ENCODE data around the gene CHST11. TPM values are rescaled to one million over a fixed set of nuclear protein-coding genes. Genes with fewer than 3 reads are reported as not detected.

Gene CHST11
- total RNA-seq, 1 donor from 2014 or later: 7.7 TPM

- Histone ChIP-seq H3K9ac (no peak overlapping the region), H3K27me3 (peaks cover 27% of the 10 kb centered on the region), H3K9me3 (ENCODE audit: low read depth) (no peaks in the 10 kb centered on the region), H3K36me3 (no peaks in the 10 kb centered on the region), H3K4me1 (peaks cover 24% of the 10 kb centered on the region), H3F3A (ENCODE audit: low read depth) (peaks cover 13% of the 10 kb centered on the region), H3K4me3 (peak overlapping the region; percentile 87), H3K27ac (no peak overlapping the region), H4K20me1 (ENCODE audit: low read depth) (peaks cover 23% of the 10 kb centered on the region), H2AFZ (replicated peaks) (peak overlapping the region; percentile 89), H3K4me2 (peak overlapping the region; percentile 99), H3K79me2 (ENCODE audit: low read depth) (peaks cover 32% of the 10 kb centered on the region)
- Mint-ChIP-seq H3K9me3 (no peaks in the 10 kb centered on the region), H3K36me3 (peaks cover 2% of the 10 kb centered on the region), H3K4me3 (peak overlapping the region; percentile 93), H3K4me1 (peaks cover 35% of the 10 kb centered on the region), H3K27ac (peak overlapping the region; percentile 91), H3K27me3 (ENCODE audit: insufficient read depth, low read depth) (peaks cover 8% of the 10 kb centered on the region)
- no peak for DNase-seq (ENCODE audit: low spot score)
- TF ChIP-seq, protein P1, sequence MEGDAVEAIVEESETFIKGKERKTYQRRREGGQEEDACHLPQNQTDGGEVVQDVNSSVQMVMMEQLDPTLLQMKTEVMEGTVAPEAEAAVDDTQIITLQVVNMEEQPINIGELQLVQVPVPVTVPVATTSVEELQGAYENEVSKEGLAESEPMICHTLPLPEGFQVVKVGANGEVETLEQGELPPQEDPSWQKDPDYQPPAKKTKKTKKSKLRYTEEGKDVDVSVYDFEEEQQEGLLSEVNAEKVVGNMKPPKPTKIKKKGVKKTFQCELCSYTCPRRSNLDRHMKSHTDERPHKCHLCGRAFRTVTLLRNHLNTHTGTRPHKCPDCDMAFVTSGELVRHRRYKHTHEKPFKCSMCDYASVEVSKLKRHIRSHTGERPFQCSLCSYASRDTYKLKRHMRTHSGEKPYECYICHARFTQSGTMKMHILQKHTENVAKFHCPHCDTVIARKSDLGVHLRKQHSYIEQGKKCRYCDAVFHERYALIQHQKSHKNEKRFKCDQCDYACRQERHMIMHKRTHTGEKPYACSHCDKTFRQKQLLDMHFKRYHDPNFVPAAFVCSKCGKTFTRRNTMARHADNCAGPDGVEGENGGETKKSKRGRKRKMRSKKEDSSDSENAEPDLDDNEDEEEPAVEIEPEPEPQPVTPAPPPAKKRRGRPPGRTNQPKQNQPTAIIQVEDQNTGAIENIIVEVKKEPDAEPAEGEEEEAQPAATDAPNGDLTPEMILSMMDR (IDR thresholded peaks at IDR 0.05): no peak
- TF ChIP-seq EZH2 (IDR thresholded peaks at IDR 0.05) (no peak), EZH2phosphoT487 (IDR thresholded peaks at IDR 0.05) (no peak)
These were observed 951 bp upstream of the CHST11 start for GRCh38 chr12:104455578-104456416.

DNA sequence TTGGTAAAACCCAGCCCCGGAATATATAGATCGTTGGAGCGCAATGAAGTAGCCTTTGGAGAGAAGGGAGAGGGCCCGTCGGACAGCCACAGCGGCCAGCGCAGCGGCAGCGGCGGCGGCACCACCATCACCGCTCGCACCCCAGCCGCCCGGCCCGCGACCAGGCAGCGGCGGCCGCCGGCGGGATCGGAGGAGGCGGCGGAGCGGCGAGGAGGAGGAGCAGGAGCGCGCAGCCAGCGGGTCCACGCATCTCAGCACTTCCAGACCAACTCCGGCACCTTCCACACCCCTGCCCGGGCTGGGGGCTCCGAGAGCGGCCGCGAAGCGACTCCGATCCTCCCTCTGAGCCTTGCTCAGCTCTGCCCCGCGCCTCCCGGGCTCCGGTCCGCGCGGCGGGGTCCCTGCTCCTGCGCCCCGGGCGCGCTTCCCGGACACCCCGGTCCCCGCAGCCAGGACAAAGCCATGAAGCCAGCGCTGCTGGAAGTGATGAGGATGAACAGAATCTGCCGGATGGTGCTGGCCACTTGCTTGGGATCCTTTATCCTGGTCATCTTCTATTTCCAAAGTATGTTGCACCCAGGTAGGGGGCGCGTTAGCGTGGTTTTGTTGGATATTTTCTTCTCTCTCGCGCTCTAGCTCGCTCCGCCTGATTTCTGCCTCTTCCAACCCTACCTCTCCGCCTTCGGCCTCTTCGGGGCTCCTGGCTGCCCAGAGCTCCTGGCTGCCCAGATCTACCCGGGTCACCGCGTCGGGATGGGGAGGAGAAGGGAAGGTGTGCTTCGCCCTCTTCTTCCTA lies 400 bp downstream of the CHST11 start:
- H2AFZ ChIP-seq (replicated peaks): peak overlapping the region; percentile 39
- H3K27ac ChIP-seq: peak overlapping the region; percentile 3

More for the DNA sequence above, 400 bp downstream of the CHST11 start:
- Mint-ChIP-seq H3K9me3 (no peaks in the 10 kb centered on the region), H3K36me3 (peaks cover 2% of the 10 kb centered on the region), H3K27ac (peak overlapping the region; percentile 78), H3K4me3 (peak overlapping the region; percentile 98), H3K4me1 (peaks cover 37% of the 10 kb centered on the region), H3K27me3 (ENCODE audit: insufficient read depth, low read depth) (peaks cover 8% of the 10 kb centered on the region)
- Histone ChIP-seq H3K4me1 (peaks cover 31% of the 10 kb centered on the region), H3K9ac (no peak overlapping the region), H3K79me2 (ENCODE audit: low read depth) (peaks cover 45% of the 10 kb centered on the region), H3F3A (ENCODE audit: low read depth) (peaks cover 13% of the 10 kb centered on the region), H3K4me2 (peak overlapping the region; percentile 99), H3K4me3 (peak overlapping the region; percentile 87), H4K20me1 (ENCODE audit: low read depth) (peaks cover 34% of the 10 kb centered on the region), H3K27me3 (peaks cover 27% of the 10 kb centered on the region), H3K36me3 (no peaks in the 10 kb centered on the region), H3K9me3 (ENCODE audit: low read depth) (no peaks in the 10 kb centered on the region)
- peak; percentile 27 for TF ChIP-seq EZH2phosphoT487 (IDR thresholded peaks at IDR 0.05)
- TF ChIP-seq, protein P1 (IDR thresholded peaks at IDR 0.05): peak; percentile 58
- no peak for TF ChIP-seq EZH2 (IDR thresholded peaks at IDR 0.05)
- DNase-seq (ENCODE audit: low spot score): peak; percentile 79

Measured in neural progenitor cell (in vitro differentiated cells).